HG02798 (cell line): ENCODE data around the gene KIAA0753.
"Not testable (repeated sequence)": the region's sequence is repeated elsewhere in the genome, so short reads cannot be mapped to it uniquely, and the experiment has no call there.

Experiments used
- ATAC-seq: cut with Tn5 transposase; IDR thresholded peaks from one replicate; pipeline ENCODE4 v1.9.1; 2021; ENCODE audit warnings: mild to moderate bottlenecking; ENCODE audit not compliant: unreplicated experiment, poor library complexity

Gene KIAA0753

GRCh38 chr17:6573982-6574686 lies 66.4 kb downstream of the KIAA0753 start:
- no peak for ATAC-seq

DNA sequence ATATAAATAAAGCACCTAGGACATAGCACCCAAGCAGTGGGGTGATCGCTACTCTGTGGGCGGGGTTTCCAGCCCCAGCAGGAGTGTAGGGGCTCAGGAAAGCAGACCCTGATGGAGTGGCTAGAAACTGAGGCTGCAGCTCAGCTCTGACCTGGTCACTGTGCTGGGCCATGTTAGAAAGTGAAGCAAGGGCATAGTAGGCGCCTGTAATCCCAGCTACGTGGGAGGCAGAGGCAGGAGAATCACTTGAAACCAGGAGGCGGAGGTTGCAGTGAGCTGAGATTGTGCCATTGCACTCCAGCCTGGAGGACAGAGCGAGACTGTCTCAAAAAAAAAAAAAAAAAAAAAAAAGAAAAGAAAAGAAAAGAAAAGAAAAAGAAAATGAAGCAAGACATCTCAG lies 67.0 kb downstream of the KIAA0753 start:
- ATAC-seq, result not testable (repeated sequence)

DNA sequence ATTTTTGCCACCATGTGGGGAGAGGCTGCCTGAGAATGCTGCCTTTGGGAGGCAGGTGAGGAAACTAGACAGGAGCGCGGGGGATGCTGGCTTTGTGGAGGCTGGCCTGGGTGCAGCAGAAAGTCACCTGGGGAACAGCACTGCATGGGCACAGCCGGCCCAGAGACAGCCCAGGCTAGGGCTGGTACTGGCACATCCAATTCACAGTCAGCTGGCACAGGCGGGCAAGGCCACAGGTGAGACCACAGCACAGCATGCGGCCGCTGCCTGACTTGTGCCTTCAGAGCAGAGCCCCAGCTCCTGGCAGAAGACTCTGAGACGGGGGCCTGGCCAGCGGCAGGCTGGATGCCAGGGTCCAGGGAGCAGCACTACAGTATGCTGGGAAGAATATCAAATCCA lies 67.5 kb downstream of the KIAA0753 start:
- ATAC-seq, result no peak

GRCh38 chr17:6571452-6571781 lies 69.1 kb downstream of the KIAA0753 start:
- ATAC-seq, result no peak

DNA sequence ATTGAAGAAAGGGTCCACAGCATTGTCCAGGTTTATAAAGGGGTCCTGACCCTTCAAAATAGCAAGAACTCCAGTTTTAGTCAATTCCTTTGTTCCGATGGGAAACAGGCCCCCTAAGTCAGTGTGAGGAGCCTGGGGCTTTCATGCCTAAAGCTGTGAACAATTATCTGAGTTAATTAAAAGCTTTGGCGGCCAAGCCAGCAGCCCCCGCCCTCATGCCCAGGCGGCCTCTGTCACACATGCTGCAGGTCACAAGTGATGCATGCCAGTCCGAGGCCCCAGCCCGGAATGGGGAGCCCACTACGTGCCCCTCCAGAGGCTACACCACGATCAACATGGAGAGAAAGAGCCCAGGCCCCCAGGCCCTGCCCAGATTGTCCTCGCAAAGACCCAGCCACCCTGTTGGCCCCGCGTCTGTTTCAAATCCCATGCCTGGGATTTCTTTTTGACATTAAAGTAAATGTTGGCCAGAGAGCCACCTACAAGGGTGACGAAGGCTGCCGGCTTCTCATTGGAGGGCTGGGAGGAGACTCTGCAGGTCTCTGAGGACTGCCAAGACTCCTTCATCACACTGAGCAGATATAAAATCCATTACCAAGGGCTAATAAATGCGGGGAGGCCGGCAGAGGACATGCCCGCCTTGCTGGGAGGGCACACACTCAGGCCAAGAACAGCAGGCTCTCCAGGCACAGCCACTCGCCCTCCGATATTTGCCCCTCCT lies 69.6 kb downstream of the KIAA0753 start:
- ATAC-seq, result no peak

DNA sequence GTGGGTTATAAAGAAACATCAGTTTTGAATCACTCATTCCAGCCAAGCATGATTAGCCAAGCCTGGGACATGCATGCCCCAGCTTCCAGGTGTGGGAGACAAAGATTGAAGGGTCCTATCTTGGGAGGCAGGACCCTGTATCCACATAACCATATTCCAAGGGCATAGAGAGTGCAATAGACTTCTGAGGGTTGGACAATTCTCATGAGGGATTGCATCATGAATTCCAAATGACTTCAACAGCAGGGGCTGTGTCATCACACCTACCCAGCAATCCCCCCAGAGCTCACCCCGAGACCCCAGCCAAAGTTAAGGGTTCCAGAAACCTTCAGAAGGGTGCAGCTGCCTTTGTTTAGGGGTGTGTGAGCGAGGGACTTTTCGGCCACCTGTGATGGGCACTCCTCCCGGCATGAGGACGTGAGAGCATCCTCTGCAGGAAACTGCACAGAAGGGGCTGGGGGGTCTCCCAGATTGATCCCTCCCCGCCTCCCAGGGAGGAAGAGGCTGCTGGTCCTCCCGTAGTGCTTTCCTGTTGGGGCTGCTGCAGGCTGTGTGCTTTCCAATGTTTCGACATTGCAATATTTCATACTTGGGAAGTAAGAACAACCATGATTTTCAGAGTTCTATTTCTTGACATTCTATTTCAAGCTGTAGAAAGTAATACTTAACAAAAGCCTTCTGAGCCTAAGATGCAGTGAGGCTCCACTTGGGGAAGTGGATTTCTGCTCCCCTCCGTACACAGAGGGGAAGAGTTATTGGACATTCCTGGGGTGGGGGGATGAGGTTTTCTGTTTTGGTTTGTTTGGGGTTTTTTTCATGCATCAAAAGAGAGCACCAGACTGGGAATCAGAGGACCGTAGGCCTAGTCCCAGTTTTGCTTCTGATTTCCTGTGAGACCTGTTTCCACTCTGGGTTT lies 70.9 kb downstream of the KIAA0753 start:
- ATAC-seq, result no peak

DNA sequence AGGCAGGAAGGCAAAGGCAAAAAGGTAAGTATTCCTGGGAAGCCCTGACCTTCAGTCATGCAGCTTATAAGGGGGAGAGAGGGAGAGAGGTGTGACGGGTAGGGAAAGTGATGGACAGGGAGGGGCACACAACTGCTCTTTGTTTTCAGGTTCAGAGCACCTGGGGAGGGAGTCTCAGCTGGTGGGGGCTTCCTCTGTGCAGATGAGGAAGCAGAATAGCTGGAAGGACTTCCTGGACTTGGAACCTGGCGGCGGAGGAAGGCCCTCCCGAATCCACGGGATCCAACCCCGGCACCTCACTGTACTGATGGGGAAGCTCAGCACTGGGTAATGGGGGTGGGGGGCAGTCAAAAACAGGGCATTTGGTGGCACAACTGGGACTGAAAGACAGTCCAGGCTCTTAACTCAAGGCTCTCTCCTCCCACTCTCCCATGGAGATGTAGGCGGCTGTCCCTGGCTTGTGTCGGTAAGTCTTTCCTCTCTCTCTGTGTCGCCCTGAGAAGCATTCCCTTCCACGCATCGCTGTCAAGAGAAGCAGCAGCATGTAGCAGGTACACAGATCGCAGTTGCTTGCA lies 72.2 kb downstream of the KIAA0753 start:
- ATAC-seq, result no peak

DNA sequence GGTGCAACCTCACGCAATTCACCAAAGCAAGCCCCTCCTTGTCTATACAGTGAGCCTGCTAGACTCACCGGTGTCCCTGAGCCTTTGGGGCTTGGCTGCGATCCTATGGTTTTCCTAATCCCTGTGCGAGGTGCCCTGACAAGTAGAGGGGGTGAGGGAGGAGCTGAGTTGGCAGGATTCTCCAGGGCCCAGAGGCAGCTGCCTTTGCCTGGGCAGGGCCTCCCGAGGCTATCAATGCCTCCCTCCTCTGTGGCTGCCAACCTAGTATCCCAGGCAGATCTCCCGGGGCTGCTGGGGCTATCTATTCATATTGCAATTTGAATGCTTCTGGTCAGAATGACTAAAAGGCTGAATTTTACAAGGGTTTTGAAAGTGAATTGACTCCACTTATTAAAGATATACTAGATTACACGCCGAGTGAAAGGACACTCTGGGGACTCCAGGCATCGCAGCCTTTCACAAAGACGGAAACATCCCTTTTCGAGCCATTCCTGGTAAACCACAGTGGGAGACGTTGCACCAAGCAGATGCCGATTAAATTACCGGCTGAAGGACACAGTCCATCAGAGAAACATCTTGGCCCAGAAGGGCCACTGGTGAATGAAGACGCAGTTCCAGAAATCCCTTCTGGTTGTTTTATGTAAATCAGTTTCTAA lies 72.9 kb downstream of the KIAA0753 start:
- ATAC-seq, result no peak

GRCh38 chr17:6561446-6561845 lies 79.1 kb downstream of the KIAA0753 start:
- no peak for ATAC-seq

DNA sequence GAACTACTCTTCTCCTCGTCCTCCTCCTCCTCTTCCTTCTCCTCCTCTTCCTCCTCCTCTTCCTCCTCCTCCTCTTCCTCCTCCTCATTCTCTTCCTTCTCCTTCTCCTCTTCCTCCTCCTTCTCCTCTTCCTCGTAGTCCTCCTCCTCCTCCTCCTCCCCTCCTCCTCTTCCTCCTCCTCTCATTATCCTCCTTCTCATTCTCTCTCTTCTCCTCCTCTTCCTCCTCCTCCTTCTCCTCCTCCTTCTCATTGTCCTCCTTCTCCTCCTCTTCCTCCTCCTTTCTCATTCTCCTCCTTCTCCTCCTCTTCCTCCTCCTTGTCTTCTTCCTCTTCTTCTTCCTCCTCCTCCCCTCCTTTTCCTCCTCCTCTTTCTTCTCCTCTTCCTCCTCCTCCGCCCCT lies 80.0 kb downstream of the KIAA0753 start:
- no peak for ATAC-seq

DNA sequence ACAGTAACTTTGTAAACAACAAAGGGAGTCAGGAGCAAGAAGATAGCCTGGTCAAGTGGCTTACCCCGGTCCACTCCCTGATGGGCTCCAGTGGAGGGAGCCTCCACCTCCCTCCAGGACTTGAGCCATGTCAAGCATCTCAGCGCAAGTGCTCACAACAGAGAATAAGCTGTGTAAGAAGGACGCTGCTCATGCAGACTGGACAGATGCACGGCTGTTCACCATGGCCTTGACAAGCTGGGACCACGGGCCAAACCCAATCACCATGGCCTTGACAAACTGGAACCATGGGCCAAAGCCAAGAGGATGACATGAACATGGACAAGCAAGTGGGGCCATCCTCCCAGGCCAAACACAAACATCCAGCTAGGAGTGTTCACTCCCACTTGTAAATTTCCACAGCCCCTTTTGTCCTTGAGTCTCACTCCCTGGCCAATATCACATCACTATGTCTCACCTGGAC lies 80.7 kb downstream of the KIAA0753 start:
- no peak for ATAC-seq

GRCh38 chr17:6558932-6559752 lies 81.4 kb downstream of the KIAA0753 start:
- ATAC-seq, result no peak

GRCh38 chr17:6558276-6558675 lies 82.2 kb downstream of the KIAA0753 start:
- ATAC-seq, result no peak

GRCh38 chr17:6557040-6557438 lies 83.5 kb downstream of the KIAA0753 start:
- ATAC-seq, result no peak

- no peak for ATAC-seq
These were observed 84.1 kb downstream of the KIAA0753 start, which contains the start of gene PITPNM3 for GRCh38 chr17:6556121-6557039. Gene PITPNM3 (minus strand): TSS chr17:6556555. CDS start chr17:6556406, 149 bp downstream.

DNA sequence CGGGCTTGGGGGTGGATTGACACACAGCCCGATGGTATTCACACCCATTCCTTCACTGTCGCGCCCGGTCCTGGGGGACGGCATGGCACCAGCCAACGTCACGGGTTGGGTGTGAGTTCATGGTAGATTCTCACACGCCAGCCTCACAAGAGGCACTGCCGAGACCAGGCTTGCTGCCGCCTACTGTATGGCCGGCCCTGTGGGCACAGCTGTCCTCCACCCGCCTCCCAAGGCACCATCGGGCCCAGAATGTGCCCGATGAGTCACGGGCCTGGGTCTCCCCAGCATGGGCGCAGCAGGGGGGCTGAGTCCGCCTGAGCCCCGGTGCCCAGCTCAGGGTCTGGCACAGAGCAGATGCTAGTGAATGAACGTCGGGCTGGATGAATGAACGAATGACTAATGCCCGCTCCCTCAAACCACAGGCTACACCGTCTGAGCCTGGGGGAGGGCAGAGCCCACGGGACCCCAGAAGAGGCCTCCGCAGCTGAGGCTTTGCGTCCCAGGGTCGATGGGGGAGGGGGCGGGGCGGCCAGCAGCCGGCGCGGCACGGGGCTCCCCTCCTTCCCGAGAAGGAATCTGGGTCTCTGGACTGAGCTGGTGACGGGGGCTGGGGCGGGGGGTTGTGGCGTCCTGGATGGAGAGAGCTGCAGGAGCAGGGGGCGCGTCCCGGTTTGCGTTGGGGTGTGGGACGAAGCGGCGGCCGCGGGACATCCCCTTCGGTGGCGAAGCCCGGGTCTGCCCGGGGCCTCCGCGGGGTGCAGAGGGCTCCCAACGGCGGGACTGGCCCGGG lies 85.0 kb downstream of the KIAA0753 start:
- ATAC-seq, result no peak

- ATAC-seq, result no peak
These were observed 85.6 kb downstream of the KIAA0753 start for GRCh38 chr17:6554871-6555330.
